ENCODE data around the gene ACER1. TPM values are rescaled to one million over a fixed set of nuclear protein-coding genes. Genes with fewer than 3 reads are reported as not detected.

Gene ACER1
- total and polyA plus RNA-seq, 11 donors = not detected

DNA sequence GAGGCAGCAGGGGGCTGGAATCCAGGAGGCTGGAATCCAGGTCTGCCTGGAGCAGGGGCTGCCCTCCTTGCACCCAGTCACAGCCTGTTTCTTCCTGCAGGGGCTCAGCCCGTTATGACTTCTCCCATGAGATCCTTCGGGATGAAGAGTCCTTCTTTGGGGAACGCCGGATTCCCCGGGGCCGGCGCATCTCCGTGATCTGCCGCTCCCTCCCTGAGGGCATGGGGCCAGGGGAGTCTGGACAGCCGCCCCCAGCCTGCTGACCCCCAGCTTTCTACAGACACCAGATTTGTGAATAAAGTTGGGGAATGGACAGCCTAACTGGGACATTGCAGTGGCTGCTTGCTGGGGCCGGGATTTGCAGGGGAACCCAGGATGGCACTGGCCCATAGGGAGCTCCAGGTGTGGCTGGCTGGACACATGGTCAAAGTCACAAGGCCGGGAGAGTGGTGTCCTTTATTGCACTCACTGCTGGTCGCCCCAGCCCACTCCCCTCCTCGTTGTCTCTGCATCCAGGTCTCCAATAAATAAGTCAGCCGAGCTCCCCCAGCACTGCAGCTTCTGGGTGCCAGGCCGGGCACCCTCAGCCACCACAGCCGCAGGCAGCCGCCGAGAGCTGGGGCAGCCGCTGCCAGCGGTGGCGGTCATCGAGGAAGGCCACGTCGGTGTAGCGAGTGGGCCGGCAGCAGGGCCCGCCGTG is 41.4 kb upstream of the ACER1 start:
- ATAC-seq (no peak), DNase-seq (no peak)
- TF ChIP-seq, protein P1, sequence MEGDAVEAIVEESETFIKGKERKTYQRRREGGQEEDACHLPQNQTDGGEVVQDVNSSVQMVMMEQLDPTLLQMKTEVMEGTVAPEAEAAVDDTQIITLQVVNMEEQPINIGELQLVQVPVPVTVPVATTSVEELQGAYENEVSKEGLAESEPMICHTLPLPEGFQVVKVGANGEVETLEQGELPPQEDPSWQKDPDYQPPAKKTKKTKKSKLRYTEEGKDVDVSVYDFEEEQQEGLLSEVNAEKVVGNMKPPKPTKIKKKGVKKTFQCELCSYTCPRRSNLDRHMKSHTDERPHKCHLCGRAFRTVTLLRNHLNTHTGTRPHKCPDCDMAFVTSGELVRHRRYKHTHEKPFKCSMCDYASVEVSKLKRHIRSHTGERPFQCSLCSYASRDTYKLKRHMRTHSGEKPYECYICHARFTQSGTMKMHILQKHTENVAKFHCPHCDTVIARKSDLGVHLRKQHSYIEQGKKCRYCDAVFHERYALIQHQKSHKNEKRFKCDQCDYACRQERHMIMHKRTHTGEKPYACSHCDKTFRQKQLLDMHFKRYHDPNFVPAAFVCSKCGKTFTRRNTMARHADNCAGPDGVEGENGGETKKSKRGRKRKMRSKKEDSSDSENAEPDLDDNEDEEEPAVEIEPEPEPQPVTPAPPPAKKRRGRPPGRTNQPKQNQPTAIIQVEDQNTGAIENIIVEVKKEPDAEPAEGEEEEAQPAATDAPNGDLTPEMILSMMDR (IDR thresholded peaks at IDR 0.05) = no peak
- TF ChIP-seq POLR2A (IDR thresholded peaks at IDR 0.05) = no peak
- H3K4me3 ChIP-seq = no peak overlapping the region
- H3K36me3 ChIP-seq = peaks cover 0 to 31% (median 22%) of the 10 kb centered on the region in 9 donors
- H3K4me1 ChIP-seq = peaks cover 0 to 20% (median 7%) of the 10 kb centered on the region in 12 donors
- 79 to 89% (median 86%) methylated on average over 10 to 29 of the region's 29 CpGs for WGBS, 4 donors
- H3K9me3 ChIP-seq = peaks cover 0 to 3% (median 0%) of the 10 kb centered on the region in 12 donors
- intact Hi-C loops (cut with DNase I) = loop anchor here in 3 of 10 donors (5.0 to 10.0 kb wide), 6 partner anchors 47 to 470 kb away; partner anchors contain the start of genes GPR108 (in 1 of the 3), KHSRP (in 1 of the 3), MLLT1 (in 1 of the 3) and NDUFA11 (in 1 of the 3)
- H3K27ac ChIP-seq = peak overlapping the region in 1 of 12 donors; percentile 99
- H3K27me3 ChIP-seq = no peaks in the 10 kb centered on the region

DNA sequence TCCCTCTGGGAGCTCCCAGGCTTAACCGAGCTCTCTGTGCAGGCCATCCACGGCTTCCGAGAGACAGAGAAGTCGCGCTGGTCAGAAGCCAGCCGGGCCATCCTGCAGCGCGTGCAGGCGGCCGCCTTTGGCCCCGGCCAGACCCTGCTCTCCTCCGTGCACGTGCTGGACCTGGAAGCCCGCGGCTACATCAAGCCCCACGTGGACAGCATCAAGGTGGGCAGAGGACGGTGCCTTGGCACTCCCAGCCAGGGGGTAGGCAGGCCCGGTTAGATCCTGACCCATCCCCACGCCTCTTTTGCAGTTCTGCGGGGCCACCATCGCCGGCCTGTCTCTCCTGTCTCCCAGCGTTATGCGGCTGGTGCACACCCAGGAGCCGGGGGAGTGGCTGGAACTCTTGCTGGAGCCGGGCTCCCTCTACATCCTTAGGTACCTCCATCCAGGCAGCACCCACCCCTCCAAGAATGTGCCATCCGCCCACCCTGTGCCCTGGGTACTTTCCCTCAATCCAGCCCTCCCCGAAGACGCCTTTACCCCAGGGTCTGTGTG is 40.8 kb upstream of the ACER1 start:
- no peak for TF ChIP-seq POLR2A (IDR thresholded peaks at IDR 0.05)
- TF ChIP-seq, protein P1 (IDR thresholded peaks at IDR 0.05) = no peak
- intact Hi-C loops (cut with DNase I) = loop anchor here in 3 of 10 donors (5.0 to 10.0 kb wide), 6 partner anchors 48 to 469 kb away; partner anchors contain the start of genes GPR108 (in 1 of the 3), KHSRP (in 1 of the 3), MLLT1 (in 1 of the 3) and NDUFA11 (in 1 of the 3)
- H3K4me3 ChIP-seq = peak overlapping the region in 3 of 12 donors; percentile 73 to 99 (median 98)
- ATAC-seq (no peak), DNase-seq (peak in 1 of 5 donors; percentile 36)
- H3K36me3 ChIP-seq = peaks cover 0 to 26% (median 18%) of the 10 kb centered on the region in 9 donors
- peak overlapping the region in 5 of 12 donors; percentile 44 to 100 (median 99) for H3K27ac ChIP-seq
- H3K9me3 ChIP-seq = no peaks in the 10 kb centered on the region
- 72 to 81% (median 77%) methylated on average over 22 to 29 of the region's 29 CpGs for WGBS, 4 donors
- H3K27me3 ChIP-seq = no peaks in the 10 kb centered on the region
- H3K4me1 ChIP-seq = peaks cover 0 to 20% (median 7%) of the 10 kb centered on the region in 12 donors

DNA sequence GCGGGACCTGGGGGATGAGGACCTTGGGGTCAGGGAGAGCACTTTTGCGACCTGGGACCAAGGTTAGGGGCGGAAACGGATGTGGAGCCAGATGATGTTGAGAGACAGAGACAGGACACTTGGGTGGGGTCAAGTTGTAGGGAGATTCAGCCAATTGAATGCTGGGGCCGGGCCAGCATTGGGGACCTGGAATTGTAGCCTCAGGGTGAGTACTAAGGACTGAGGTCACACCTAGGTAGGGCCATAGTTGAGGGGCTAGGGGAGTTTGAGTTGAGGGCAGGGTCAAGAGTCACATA is 40.3 kb upstream of the ACER1 start:
- no peak for DNase-seq
- WGBS, 4 donors = 31 to 47% (median 38%) methylated on average over 5 of the region's 5 CpGs
- Histone ChIP-seq H3K36me3 (peaks cover 0 to 27% (median 18%) of the 10 kb centered on the region in 9 donors), H3K4me3 (peak overlapping the region in 11 of 12 donors; percentile 23 to 99 (median 73)), H3K27me3 (no peaks in the 10 kb centered on the region), H3K4me1 (peaks cover 0 to 20% (median 7%) of the 10 kb centered on the region in 12 donors), H3K9me3 (no peaks in the 10 kb centered on the region), H3K27ac (peak overlapping the region in 11 of 12 donors; percentile 34 to 100 (median 99))
- no peak for TF ChIP-seq POLR2A (IDR thresholded peaks at IDR 0.05)
- TF ChIP-seq, protein P1 (IDR thresholded peaks at IDR 0.05) = no peak
- intact Hi-C loops (cut with DNase I) = loop anchor here in 6 of 10 donors (1.0 to 10.0 kb wide), 9 partner anchors 19 to 469 kb away; partner anchors contain the start of genes GTF2F1 (in 4 of the 6), KHSRP (in 3 of the 6), GPR108 (in 1 of the 6) and MLLT1 (in 1 of the 6)
- no peak for ATAC-seq
